Iris pigment epithelial cell (primary cell): ENCODE data around the gene PSMD9.
"Not testable (repeated sequence)": the region's sequence is repeated elsewhere in the genome, so short reads cannot be mapped to it uniquely, and the experiment has no call there.

Source experiments
- DNase-seq: peaks from one replicate; pipeline ENCODE4 v3.0.0-alpha.2; 2011; ENCODE audit warnings: low read depth

PSMD9 gene

GRCh38 chr12:121888478-121889273, at the start of gene PSMD9:
PSMD9 (plus strand) TSS chr12:121888790; CDS start chr12:121888857, 67 bp downstream.
- peak; percentile 99 for DNase-seq

GRCh38 chr12:121839106-121839992, 49.2 kb upstream of the PSMD9 start:
- peak; percentile 97 for DNase-seq

- no peak for DNase-seq
Observed at GRCh38 chr12:121839993-121840761, 48.4 kb upstream of the PSMD9 start.

- DNase-seq = no peak
Observed at GRCh38 chr12:121843236-121843982, 45.2 kb upstream of the PSMD9 start.

- DNase-seq = no peak
Observed at GRCh38 chr12:121845701-121846100, 42.9 kb upstream of the PSMD9 start.

GRCh38 chr12:121849211-121849610, 39.4 kb upstream of the PSMD9 start:
- DNase-seq = no peak

GRCh38 chr12:121849665-121850064, 38.9 kb upstream of the PSMD9 start:
- DNase-seq = no peak

- not testable (repeated sequence) for DNase-seq
Observed at GRCh38 chr12:121852392-121852791, 36.2 kb upstream of the PSMD9 start.

GRCh38 chr12:121857322-121858246, 31.0 kb upstream of the PSMD9 start:
- no peak for DNase-seq

GRCh38 chr12:121858318-121858661, 30.3 kb upstream of the PSMD9 start:
- no peak for DNase-seq

GRCh38 chr12:121858662-121859572, 29.7 kb upstream of the PSMD9 start, which contains the start of gene HPD:
HPD (minus strand) TSS chr12:121858859; CDS start chr12:121858823, 36 bp downstream.
- peak; percentile 71 for DNase-seq

- DNase-seq = no peak
Observed at GRCh38 chr12:121860257-121860656, 28.3 kb upstream of the PSMD9 start.

- not testable (repeated sequence) for DNase-seq
Observed at GRCh38 chr12:121860699-121861098, 27.9 kb upstream of the PSMD9 start.

GRCh38 chr12:121861636-121862254, 26.8 kb upstream of the PSMD9 start:
- peak; percentile 73 for DNase-seq

- no peak for DNase-seq
Observed at GRCh38 chr12:121866331-121866730, 22.3 kb upstream of the PSMD9 start.

GRCh38 chr12:121869229-121869628, 19.4 kb upstream of the PSMD9 start:
- not testable (repeated sequence) for DNase-seq

- no peak for DNase-seq
Observed at GRCh38 chr12:121871467-121871866, 17.1 kb upstream of the PSMD9 start.

- DNase-seq = peak; percentile 98
Observed at GRCh38 chr12:121872546-121873215, 15.9 kb upstream of the PSMD9 start.
